GM12865 (cell line): ENCODE results near the gene STK33.

Experiments
- DNase-seq: peaks from one replicate; pipeline ENCODE4 v3.0.0; 2010; ENCODE audit warnings: low read depth
- H3K4me3 ChIP-seq: 2 replicates; pipeline ENCODE4 v1.5.1; 2011; ENCODE audit warnings: mild to moderate bottlenecking, low read depth, low read length, control low read depth
- TF ChIP-seq, protein P1 (sequence below): IDR thresholded peaks from 2 replicates; pipeline ENCODE4 v1.5.1; 2011; ENCODE audit warnings: low read length, control low read depth, low read depth, inconsistent platforms; ENCODE audit not compliant: insufficient read depth; ENCODE audit errors: missing control alignments

The STK33 gene

GRCh38 chr11:8577791-8578581 lies 16.0 kb downstream of the STK33 start:
- no peak for DNase-seq
- TF ChIP-seq, protein P1, sequence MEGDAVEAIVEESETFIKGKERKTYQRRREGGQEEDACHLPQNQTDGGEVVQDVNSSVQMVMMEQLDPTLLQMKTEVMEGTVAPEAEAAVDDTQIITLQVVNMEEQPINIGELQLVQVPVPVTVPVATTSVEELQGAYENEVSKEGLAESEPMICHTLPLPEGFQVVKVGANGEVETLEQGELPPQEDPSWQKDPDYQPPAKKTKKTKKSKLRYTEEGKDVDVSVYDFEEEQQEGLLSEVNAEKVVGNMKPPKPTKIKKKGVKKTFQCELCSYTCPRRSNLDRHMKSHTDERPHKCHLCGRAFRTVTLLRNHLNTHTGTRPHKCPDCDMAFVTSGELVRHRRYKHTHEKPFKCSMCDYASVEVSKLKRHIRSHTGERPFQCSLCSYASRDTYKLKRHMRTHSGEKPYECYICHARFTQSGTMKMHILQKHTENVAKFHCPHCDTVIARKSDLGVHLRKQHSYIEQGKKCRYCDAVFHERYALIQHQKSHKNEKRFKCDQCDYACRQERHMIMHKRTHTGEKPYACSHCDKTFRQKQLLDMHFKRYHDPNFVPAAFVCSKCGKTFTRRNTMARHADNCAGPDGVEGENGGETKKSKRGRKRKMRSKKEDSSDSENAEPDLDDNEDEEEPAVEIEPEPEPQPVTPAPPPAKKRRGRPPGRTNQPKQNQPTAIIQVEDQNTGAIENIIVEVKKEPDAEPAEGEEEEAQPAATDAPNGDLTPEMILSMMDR = no peak
- H3K4me3 ChIP-seq = no peak overlapping the region

GRCh38 chr11:8574798-8575197 lies 19.2 kb downstream of the STK33 start:
- TF ChIP-seq, protein P1 = no peak
- no peak for DNase-seq
- no peak overlapping the region for H3K4me3 ChIP-seq

DNA sequence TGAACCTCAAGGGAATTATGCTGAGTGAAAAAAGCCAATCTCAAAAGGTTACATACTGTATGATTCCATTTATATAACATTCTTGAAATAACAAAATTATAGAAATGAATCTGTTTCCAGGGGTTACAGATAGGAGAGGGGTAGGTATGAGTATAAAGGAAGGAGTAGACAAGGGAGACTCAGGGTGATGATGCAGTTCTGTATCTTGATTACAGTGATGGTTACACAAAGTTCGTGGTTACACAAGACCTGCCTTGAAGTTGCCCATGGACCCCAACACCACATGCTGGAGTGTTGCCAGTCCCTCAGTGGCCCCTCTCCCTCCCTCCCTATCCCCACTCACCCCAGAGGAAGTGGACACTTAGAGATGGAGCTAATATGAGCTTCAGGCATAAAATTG lies 20.3 kb downstream of the STK33 start:
- TF ChIP-seq, protein P1 = no peak

DNA sequence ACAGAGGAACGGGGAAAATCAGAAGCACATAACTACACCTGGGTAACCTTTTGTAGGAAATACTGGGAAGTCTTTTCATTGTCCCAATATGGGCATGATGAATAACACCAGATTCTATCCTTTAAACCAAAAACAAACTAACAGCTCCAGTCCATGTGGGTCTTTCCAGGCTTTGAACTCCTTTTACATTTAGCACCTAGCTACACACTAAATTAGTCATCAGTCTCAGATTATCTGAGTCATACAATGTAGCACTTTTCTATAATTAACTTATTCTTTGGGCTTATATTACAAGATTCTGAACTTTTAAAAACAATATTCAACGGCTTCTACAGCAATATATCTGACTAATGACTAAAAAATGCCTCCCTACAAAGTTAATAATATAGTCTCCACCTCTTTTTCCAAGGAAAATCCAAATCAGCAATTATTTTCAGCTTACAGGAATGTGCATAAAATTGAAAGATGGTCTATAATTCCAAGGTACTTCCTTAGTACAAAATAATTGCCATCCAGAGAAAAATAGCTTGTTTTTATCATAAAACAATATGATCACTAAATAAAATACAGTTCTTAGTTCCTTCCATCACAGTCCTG lies 26.3 kb downstream of the STK33 start:
- H3K4me3 ChIP-seq = no peak overlapping the region
- DNase-seq = peak; percentile 41
- TF ChIP-seq, protein P1 = no peak

More for the DNA sequence above, 20.3 kb downstream of the STK33 start:
- no peak overlapping the region for H3K4me3 ChIP-seq
- no peak for DNase-seq

- H3K4me3 ChIP-seq = no peak overlapping the region
- TF ChIP-seq, protein P1 = peak; percentile 27
- peak; percentile 49 for DNase-seq
Observed at GRCh38 chr11:8566613-8567210, 27.3 kb downstream of the STK33 start.

DNA sequence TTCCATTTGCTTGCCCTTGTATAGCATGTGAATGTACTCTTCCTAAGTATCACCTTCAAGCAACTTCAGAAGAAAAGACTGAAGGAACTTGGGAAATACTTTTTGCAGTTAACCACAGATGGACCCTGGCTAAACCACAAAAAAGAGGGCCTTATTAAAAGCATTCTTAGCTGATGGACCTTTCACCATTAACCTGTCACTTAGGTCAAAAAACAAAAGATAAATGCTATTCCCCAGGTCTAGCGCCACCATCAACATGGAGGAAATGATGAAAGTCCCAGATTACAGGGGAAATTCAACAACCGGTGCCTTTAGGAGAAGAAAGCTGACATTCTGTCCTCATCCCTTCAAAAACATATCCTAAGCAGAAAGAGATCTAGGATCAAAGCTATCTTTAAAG lies 29.5 kb downstream of the STK33 start:
- TF ChIP-seq, protein P1 = no peak
- DNase-seq = no peak
- no peak overlapping the region for H3K4me3 ChIP-seq

- no peak for DNase-seq
- TF ChIP-seq, protein P1 = no peak
- no peak overlapping the region for H3K4me3 ChIP-seq
Observed at GRCh38 chr11:8561461-8561860, 32.6 kb downstream of the STK33 start.
